Muscle of arm (tissue), 14 donors: ENCODE results near the gene SMIM7. TPM values are rescaled to one million over a fixed set of nuclear protein-coding genes. Genes with fewer than 3 reads are reported as not detected.
"Not testable (repeated sequence)": the region's sequence is repeated elsewhere in the genome, so short reads cannot be mapped to it uniquely, and the experiment has no call there.

ENCODE experiments used
- DNase-seq: peaks from one replicate; pipeline ENCODE4 v3.0.0-alpha.2; 2013
- long read RNA-seq, 11 donors: transcript quantifications; one replicate each; lab custom pipeline, GENCODE V29; 2026
- polyA plus RNA-seq, 12 donors: library from polyadenylated mRNA; unstranded; fragments of 120-200 nt; gene quantifications; one replicate each; pipeline ENCODE4 v1.2.1, GENCODE V29; 2013; ENCODE audit not compliant: insufficient read length in 12 of 12

Gene SMIM7
- 10 to 100 TPM in 11 of 12 donors, not detected in 1; 30.4 to 61.9 (median 53.9) TPM for polyA plus RNA-seq
- long read RNA-seq, donor 1, transcript SMIM7-208 (5 exons, 2,776 nt) = major isoform, 37 of 57 reads
- long read RNA-seq, donor 1, transcript SMIM7-214 (4 exons, 1,075 nt) = minor isoform, 8 of 57 reads
- long read RNA-seq, donor 1, partial matches to known transcripts = 0 of 57 reads
- long read RNA-seq, donor 1, other reads (novel, unspliced or antisense) = 0 of 57 reads
- long read RNA-seq, donor 2, transcript SMIM7-208 (5 exons, 2,776 nt) = major isoform, 22 of 40 reads
- long read RNA-seq, donor 2, partial matches to known transcripts = 0 of 40 reads
- long read RNA-seq, donor 2, other reads (novel, unspliced or antisense) = 0 of 40 reads
- long read RNA-seq, donor 3, transcript SMIM7-208 (5 exons, 2,776 nt) = major isoform, 11 of 12 reads
- long read RNA-seq, donor 3, partial matches to known transcripts = 0 of 12 reads
- long read RNA-seq, donor 3, other reads (novel, unspliced or antisense) = 0 of 12 reads
- long read RNA-seq, donor 4, transcript SMIM7-208 (5 exons, 2,776 nt) = major isoform, 5 of 128 reads
- long read RNA-seq, donor 4, partial matches to known transcripts = 101 of 128 reads
- long read RNA-seq, donor 4, other reads (novel, unspliced or antisense) = 13 of 128 reads
- long read RNA-seq, donor 5, transcript SMIM7-215 (6 exons, 975 nt) = minor isoform, 6 of 282 reads
- long read RNA-seq, donor 5, transcript SMIM7-208 (5 exons, 2,776 nt) = major isoform, 16 of 282 reads
- long read RNA-seq, donor 5, partial matches to known transcripts = 252 of 282 reads
- long read RNA-seq, donor 5, other reads (novel, unspliced or antisense) = 0 of 282 reads
- long read RNA-seq, donor 6, transcript SMIM7-208 (5 exons, 2,776 nt) = major isoform, 13 of 23 reads
- long read RNA-seq, donor 6, partial matches to known transcripts = 0 of 23 reads
- long read RNA-seq, donor 6, other reads (novel, unspliced or antisense) = 0 of 23 reads
- long read RNA-seq, donor 7, transcript SMIM7-208 (5 exons, 2,776 nt) = major isoform, 17 of 22 reads
- long read RNA-seq, donor 7, partial matches to known transcripts = 0 of 22 reads
- long read RNA-seq, donor 7, other reads (novel, unspliced or antisense) = 0 of 22 reads
- long read RNA-seq, donor 8, transcript SMIM7-214 (4 exons, 1,075 nt) = minor isoform, 10 of 44 reads
- long read RNA-seq, donor 8, transcript SMIM7-208 (5 exons, 2,776 nt) = major isoform, 18 of 44 reads
- long read RNA-seq, donor 8, partial matches to known transcripts = 0 of 44 reads
- long read RNA-seq, donor 8, other reads (novel, unspliced or antisense) = 0 of 44 reads
- long read RNA-seq, donor 9, transcript SMIM7-208 (5 exons, 2,776 nt) = major isoform, 7 of 13 reads
- long read RNA-seq, donor 9, partial matches to known transcripts = 0 of 13 reads
- long read RNA-seq, donor 9, other reads (novel, unspliced or antisense) = 0 of 13 reads
- long read RNA-seq, donor 10, transcript SMIM7-208 (5 exons, 2,776 nt) = major isoform, 18 of 31 reads
- long read RNA-seq, donor 10, transcript SMIM7-214 (4 exons, 1,075 nt) = minor isoform, 5 of 31 reads
- long read RNA-seq, donor 10, partial matches to known transcripts = 0 of 31 reads
- long read RNA-seq, donor 10, other reads (novel, unspliced or antisense) = 0 of 31 reads
- long read RNA-seq, donor 11, transcript SMIM7-208 (5 exons, 2,776 nt) = major isoform, 31 of 50 reads
- long read RNA-seq, donor 11, transcript SMIM7-214 (4 exons, 1,075 nt) = minor isoform, 5 of 50 reads
- long read RNA-seq, donor 11, partial matches to known transcripts = 6 of 50 reads
- long read RNA-seq, donor 11, other reads (novel, unspliced or antisense) = 0 of 50 reads

- DNase-seq = peak; percentile 99
Measured at GRCh38 chr19:16659832-16660708, at the start of gene SMIM7. TSS of gene SMIM7 (minus strand) at chr19:16660144. CDS start at chr19:16660110, 34 bp downstream.

GRCh38 chr19:16703677-16704076 is 43.7 kb upstream of the SMIM7 start:
- DNase-seq = no peak

- DNase-seq = peak; percentile 14
Measured at GRCh38 chr19:16702123-16702522, 42.2 kb upstream of the SMIM7 start.

- DNase-seq = peak; percentile 18
Measured at GRCh38 chr19:16698914-16699313, 39.0 kb upstream of the SMIM7 start.

- no peak for DNase-seq
Measured at GRCh38 chr19:16688084-16688483, 28.1 kb upstream of the SMIM7 start.

GRCh38 chr19:16684216-16684615 is 24.3 kb upstream of the SMIM7 start:
- no peak for DNase-seq

GRCh38 chr19:16682539-16682938 is 22.6 kb upstream of the SMIM7 start:
- no peak for DNase-seq

GRCh38 chr19:16679811-16680210 is 19.9 kb upstream of the SMIM7 start:
- DNase-seq = no peak

GRCh38 chr19:16678498-16678897 is 18.6 kb upstream of the SMIM7 start:
- no peak for DNase-seq

GRCh38 chr19:16677055-16677454 is 17.1 kb upstream of the SMIM7 start:
- DNase-seq = no peak

GRCh38 chr19:16676101-16676798 is 16.3 kb upstream of the SMIM7 start:
- DNase-seq = no peak

- DNase-seq = not testable (repeated sequence)
Measured at GRCh38 chr19:16673839-16674238, 13.9 kb upstream of the SMIM7 start.

GRCh38 chr19:16673231-16673630 is 13.3 kb upstream of the SMIM7 start:
- no peak for DNase-seq

- peak; percentile 20 for DNase-seq
Measured at GRCh38 chr19:16671652-16672274, 11.8 kb upstream of the SMIM7 start.

GRCh38 chr19:16670291-16670690 is 10.3 kb upstream of the SMIM7 start:
- no peak for DNase-seq

GRCh38 chr19:16668702-16669101 is 8.8 kb upstream of the SMIM7 start:
- not testable (repeated sequence) for DNase-seq

GRCh38 chr19:16668176-16668575 is 8.2 kb upstream of the SMIM7 start:
- no peak for DNase-seq

GRCh38 chr19:16661480-16662034 is 1.6 kb upstream of the SMIM7 start:
- DNase-seq = peak; percentile 13
